ENCODE data around the gene SLC25A20. TPM values are rescaled to one million over a fixed set of nuclear protein-coding genes. Genes with fewer than 3 reads are reported as not detected.

Gene SLC25A20
- total RNA-seq, 4 donors from 2014 or later = 29.7 to 138 (median 68.9) TPM

- Histone ChIP-seq H3K9me3 (no peaks in the 10 kb centered on the region), H3K4me1 (peaks cover 0 to 6% (median 0%) of the 10 kb centered on the region in 4 donors), H3K27me3 (no peaks in the 10 kb centered on the region), H3K27ac (no peak overlapping the region), H3K4me3 (no peak overlapping the region), H3K36me3 (no peaks in the 10 kb centered on the region)
- TF ChIP-seq CTCF (IDR thresholded peaks at IDR 0.05) = no peak
- TF ChIP-seq POLR2A (IDR thresholded peaks at IDR 0.05) = no peak
- no peak for DNase-seq
Measured at GRCh38 chr3:48820612-48821324, 77.9 kb downstream of the SLC25A20 start.

- Histone ChIP-seq H3K4me3 (no peak overlapping the region), H3K4me1 (peaks cover 0 to 6% (median 0%) of the 10 kb centered on the region in 4 donors), H3K9me3 (no peaks in the 10 kb centered on the region), H3K36me3 (no peaks in the 10 kb centered on the region), H3K27ac (no peak overlapping the region), H3K27me3 (no peaks in the 10 kb centered on the region)
- DNase-seq = no peak
- TF ChIP-seq CTCF (IDR thresholded peaks at IDR 0.05) = no peak
- no peak for TF ChIP-seq POLR2A (IDR thresholded peaks at IDR 0.05)
Measured at GRCh38 chr3:48819234-48820221, 79.2 kb downstream of the SLC25A20 start.

- no peak overlapping the region for H3K27ac ChIP-seq
- no peaks in the 10 kb centered on the region for H3K36me3 ChIP-seq
- H3K4me1 ChIP-seq = no peaks in the 10 kb centered on the region
- no peaks in the 10 kb centered on the region for H3K27me3 ChIP-seq
- TF ChIP-seq POLR2A (IDR thresholded peaks at IDR 0.05) (no peak), CTCF (IDR thresholded peaks at IDR 0.05) (no peak)
- H3K9me3 ChIP-seq = no peaks in the 10 kb centered on the region
- no peak overlapping the region for H3K4me3 ChIP-seq
- no peak for DNase-seq
Measured at GRCh38 chr3:48811524-48811923, 87.2 kb downstream of the SLC25A20 start.

Other genes with a start within 250 kb of the SLC25A20 start
- gene CELSR3, start 236.0 kb downstream of the SLC25A20 start, total RNA-seq = 1 to 10 TPM; 2.3 to 5.0 (median 2.9) TPM
- 10 to 100 TPM; 35.7 to 66.8 (median 64.4) TPM for gene NCKIPSD, start 213.0 kb downstream of the SLC25A20 start, total RNA-seq
- gene IP6K2, start 181.7 kb downstream of the SLC25A20 start, total RNA-seq = 100 to 1,000 TPM in 3 of 4 donors, 10 to 100 TPM in 1; 97.6 to 211 (median 163) TPM
- gene PRKAR2A, start 51.0 kb downstream of the SLC25A20 start, total RNA-seq = 10 to 100 TPM; 21.0 to 34.7 (median 25.8) TPM
- 100 to 1,000 TPM in 3 of 4 donors, 10 to 100 TPM in 1; 59.7 to 184 (median 111) TPM for gene ARIH2, start 20.0 kb upstream of the SLC25A20 start, total RNA-seq
- gene P4HTM, start 91.4 kb upstream of the SLC25A20 start, total RNA-seq = 10 to 100 TPM; 47.0 to 95.9 (median 78.0) TPM
- 100 to 1,000 TPM in 3 of 4 donors, 10 to 100 TPM in 1; 96.7 to 233 (median 179) TPM for gene WDR6, start 108.5 kb upstream of the SLC25A20 start, total RNA-seq
- gene DALRD3, start 119.7 kb upstream of the SLC25A20 start, total RNA-seq = 10 to 100 TPM; 31.4 to 49.5 (median 33.1) TPM
- 100 to 1,000 TPM in 2 of 4 donors, 10 to 100 TPM in 2; 64.7 to 164 (median 106) TPM for gene NDUFAF3, start 123.2 kb upstream of the SLC25A20 start, total RNA-seq
- 100 to 1,000 TPM in 1 of 4 donors, 10 to 100 TPM in 3; 58.8 to 149 (median 68.5) TPM for gene IMPDH2, start 130.5 kb upstream of the SLC25A20 start, total RNA-seq
- 100 to 1,000 TPM in 2 of 4 donors, 10 to 100 TPM in 2; 61.1 to 132 (median 99.7) TPM for gene QRICH1, start 195.2 kb upstream of the SLC25A20 start, total RNA-seq
- 100 to 1,000 TPM; 295 to 361 (median 342) TPM for gene QARS1, start 205.9 kb upstream of the SLC25A20 start, total RNA-seq
- gene USP19, start 221.9 kb upstream of the SLC25A20 start, total RNA-seq = 10 to 100 TPM; 42.9 to 96.0 (median 61.8) TPM
- gene LAMB2, start 234.2 kb upstream of the SLC25A20 start, total RNA-seq = 100 to 1,000 TPM; 293 to 476 (median 348) TPM

Data from Peyer's patch (tissue), 4 donors.